Fibroblast of mammary gland (primary cell): ENCODE data around the gene DPYSL4.

Source experiments
- DNase-seq: peaks from one replicate; pipeline ENCODE4 v3.0.0-alpha.2; 2010; ENCODE audit warnings: low read depth
- H3K4me3 ChIP-seq: 2 replicates; pipeline ENCODE4 v1.5.1; 2011; ENCODE audit warnings: low read depth, mild to moderate bottlenecking, low read length, moderate library complexity; ENCODE audit not compliant: control insufficient read depth
- TF ChIP-seq, protein P1 (sequence below): conservative IDR thresholded peaks from 2 replicates; pipeline ENCODE4 v1.5.1; 2011; ENCODE audit warnings: low read depth, low read length, inconsistent platforms; ENCODE audit not compliant: control insufficient read depth, insufficient read depth

The DPYSL4 gene

GRCh38 chr10:132242103-132242840 is 55.5 kb downstream of the DPYSL4 start:
- no peak for DNase-seq
- H3K4me3 ChIP-seq = no peak overlapping the region
- TF ChIP-seq, protein P1, sequence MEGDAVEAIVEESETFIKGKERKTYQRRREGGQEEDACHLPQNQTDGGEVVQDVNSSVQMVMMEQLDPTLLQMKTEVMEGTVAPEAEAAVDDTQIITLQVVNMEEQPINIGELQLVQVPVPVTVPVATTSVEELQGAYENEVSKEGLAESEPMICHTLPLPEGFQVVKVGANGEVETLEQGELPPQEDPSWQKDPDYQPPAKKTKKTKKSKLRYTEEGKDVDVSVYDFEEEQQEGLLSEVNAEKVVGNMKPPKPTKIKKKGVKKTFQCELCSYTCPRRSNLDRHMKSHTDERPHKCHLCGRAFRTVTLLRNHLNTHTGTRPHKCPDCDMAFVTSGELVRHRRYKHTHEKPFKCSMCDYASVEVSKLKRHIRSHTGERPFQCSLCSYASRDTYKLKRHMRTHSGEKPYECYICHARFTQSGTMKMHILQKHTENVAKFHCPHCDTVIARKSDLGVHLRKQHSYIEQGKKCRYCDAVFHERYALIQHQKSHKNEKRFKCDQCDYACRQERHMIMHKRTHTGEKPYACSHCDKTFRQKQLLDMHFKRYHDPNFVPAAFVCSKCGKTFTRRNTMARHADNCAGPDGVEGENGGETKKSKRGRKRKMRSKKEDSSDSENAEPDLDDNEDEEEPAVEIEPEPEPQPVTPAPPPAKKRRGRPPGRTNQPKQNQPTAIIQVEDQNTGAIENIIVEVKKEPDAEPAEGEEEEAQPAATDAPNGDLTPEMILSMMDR = no peak

DNA sequence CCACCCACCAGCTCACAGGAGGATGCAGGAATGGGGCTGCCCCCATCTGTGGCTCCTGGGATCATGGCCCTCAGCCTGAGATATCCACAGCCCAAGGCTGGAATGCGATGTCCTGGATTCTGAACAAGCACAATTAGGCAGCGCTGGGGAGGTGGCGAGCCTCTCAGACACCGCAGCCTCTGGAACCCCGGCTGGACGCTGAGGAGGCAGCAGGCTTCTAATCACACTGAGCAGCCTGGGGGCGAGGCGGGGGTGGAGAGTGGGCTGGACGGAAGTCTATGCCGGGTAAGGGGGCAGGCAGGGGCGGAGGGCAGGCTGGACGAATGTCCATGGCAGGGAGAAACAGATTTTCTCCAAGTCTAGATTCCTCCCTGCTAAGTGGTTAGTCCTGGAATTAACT is 56.4 kb downstream of the DPYSL4 start:
- no peak overlapping the region for H3K4me3 ChIP-seq
- TF ChIP-seq, protein P1 = no peak
- no peak for DNase-seq

DNA sequence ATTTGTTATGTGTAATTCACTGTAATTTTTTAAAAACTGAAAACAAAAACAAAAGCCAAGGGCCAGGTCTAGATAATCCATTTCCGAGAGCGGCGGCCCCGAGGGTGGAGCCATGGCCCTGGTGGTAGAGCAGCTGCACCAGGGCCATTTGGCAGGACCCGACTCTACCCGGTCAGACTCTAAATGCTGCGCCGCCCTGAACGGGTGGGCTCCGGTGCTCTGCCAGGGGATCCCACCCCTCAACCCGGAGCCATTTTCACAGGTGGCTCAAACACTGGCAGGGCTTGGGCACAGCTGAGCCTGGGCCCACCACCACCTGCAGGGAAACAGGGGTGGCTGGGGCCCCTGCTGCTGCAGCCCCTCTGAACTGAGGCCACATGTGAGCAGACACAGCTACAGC is 56.9 kb downstream of the DPYSL4 start:
- no peak overlapping the region for H3K4me3 ChIP-seq
- DNase-seq = no peak
- TF ChIP-seq, protein P1 = no peak

GRCh38 chr10:132245056-132245455 is 58.3 kb downstream of the DPYSL4 start:
- TF ChIP-seq, protein P1 = no peak
- no peak for DNase-seq
- no peak overlapping the region for H3K4me3 ChIP-seq

- no peak overlapping the region for H3K4me3 ChIP-seq
- TF ChIP-seq, protein P1 = no peak
- DNase-seq = no peak
Measured at GRCh38 chr10:132246296-132246695, 59.5 kb downstream of the DPYSL4 start.

- no peak overlapping the region for H3K4me3 ChIP-seq
- no peak for DNase-seq
- TF ChIP-seq, protein P1 = no peak
Measured at GRCh38 chr10:132247943-132248342, 61.2 kb downstream of the DPYSL4 start.
